IPS DF 6.9 (cell line): ENCODE data around the gene DPH7.
"Not testable (repeated sequence)": the region's sequence is repeated elsewhere in the genome, so short reads cannot be mapped to it uniquely, and the experiment has no call there.

Source experiments
- DNase-seq: peaks from one replicate; pipeline ENCODE4 v3.0.0-alpha.2; 2013; ENCODE audit warnings: low read depth, low spot score
- H3K27ac ChIP-seq: one replicate; pipeline ENCODE4 v1.5.1; 2013; ENCODE audit warnings: low read length, control low read depth
- H3K27me3 ChIP-seq: 2 replicates; pipeline ENCODE4 v1.6.1; 2013; ENCODE audit warnings: mild to moderate bottlenecking, low read length; ENCODE audit not compliant: control insufficient read depth, insufficient read depth
- H3K36me3 ChIP-seq: 2 replicates; pipeline ENCODE4 v1.6.1; 2013; ENCODE audit warnings: low read length; ENCODE audit not compliant: control insufficient read depth, insufficient read depth
- H3K4me1 ChIP-seq: 2 replicates; pipeline ENCODE4 v1.6.1; 2013; ENCODE audit warnings: low read length; ENCODE audit not compliant: control insufficient read depth, insufficient read depth
- H3K4me3 ChIP-seq: 2 replicates; pipeline ENCODE4 v1.5.1; 2013; ENCODE audit warnings: mild to moderate bottlenecking, low read length
- H3K9me3 ChIP-seq: 2 replicates; pipeline ENCODE4 v1.6.1; 2013; ENCODE audit warnings: low read length, inconsistent platforms; ENCODE audit not compliant: control insufficient read depth, insufficient read depth
- WGBS: extraction: QIAGEN DNeasy Blood & Tissue Kit; methylation state at CpG from one replicate; pipeline ENCODE4 v1.1.7; 2013; ENCODE audit warnings: mixed read lengths, missing lambda C conversion rate; ENCODE audit not compliant: insufficient read length, insufficient coverage; 5-methylcytosine and 5-hydroxymethylcytosine counted together

Gene DPH7

GRCh38 chr9:137564817-137565411, 13.8 kb downstream of the DPH7 start:
- Histone ChIP-seq H3K4me3 (no peak overlapping the region), H3K4me1 (no peaks in the 10 kb centered on the region), H3K36me3 (peaks cover 14% of the 10 kb centered on the region), H3K27ac (no peak overlapping the region), H3K9me3 (no peaks in the 10 kb centered on the region), H3K27me3 (no peaks in the 10 kb centered on the region)
- no peak for DNase-seq
- no CpG with 5 or more reads among the region's 18 CpGs for WGBS

DNA sequence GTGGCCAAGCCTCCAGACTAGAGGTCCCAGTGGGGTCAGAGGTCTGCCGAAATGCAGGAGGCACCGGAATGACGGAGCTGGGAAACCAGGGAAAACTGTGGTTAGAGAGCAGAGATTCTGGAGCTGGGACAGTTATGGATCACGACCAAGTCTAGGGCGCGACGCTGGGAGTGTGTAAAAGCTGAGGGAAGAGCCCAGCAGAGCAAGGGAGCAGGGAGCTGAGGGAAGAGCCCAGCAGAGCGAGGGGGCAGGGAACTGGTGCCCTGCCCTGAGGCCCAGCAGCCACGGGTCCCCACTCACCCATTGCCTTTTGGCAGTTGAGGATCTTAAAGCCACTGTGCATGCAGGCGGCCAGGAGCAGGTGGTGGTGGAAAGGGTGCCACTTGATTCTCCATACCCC, 14.6 kb downstream of the DPH7 start:
- Histone ChIP-seq H3K9me3 (no peaks in the 10 kb centered on the region), H3K4me3 (no peak overlapping the region), H3K36me3 (peaks cover 14% of the 10 kb centered on the region), H3K4me1 (no peaks in the 10 kb centered on the region), H3K27ac (no peak overlapping the region), H3K27me3 (no peaks in the 10 kb centered on the region)
- DNase-seq = no peak
- WGBS = no CpG with 5 or more reads among the region's 10 CpGs

DNA sequence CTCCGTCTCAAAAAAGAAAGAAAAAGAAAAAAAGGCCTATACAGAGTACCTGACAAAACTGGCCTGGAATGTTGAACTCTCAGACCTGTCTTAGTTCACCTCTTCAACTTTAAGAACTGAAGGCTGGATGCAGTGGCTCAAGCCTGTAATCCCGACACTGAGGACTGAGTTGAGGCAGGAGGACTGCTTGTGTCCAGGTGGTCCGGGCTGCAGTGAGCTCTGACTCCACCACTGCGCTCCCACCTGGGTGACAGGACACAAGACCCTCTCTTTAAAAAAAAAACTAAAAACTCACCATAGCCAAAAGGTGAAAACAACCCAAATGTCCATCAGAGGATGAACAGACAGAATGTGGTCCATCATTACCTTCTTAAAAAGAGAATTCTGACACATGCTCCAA, 20.6 kb downstream of the DPH7 start:
- no peak for DNase-seq
- H3K4me3 ChIP-seq = no peak overlapping the region
- WGBS = no CpG with 5 or more reads among the region's 4 CpGs
- H3K4me1 ChIP-seq = no peaks in the 10 kb centered on the region
- no peak overlapping the region for H3K27ac ChIP-seq
- H3K36me3 ChIP-seq = peaks cover 19% of the 10 kb centered on the region
- no peaks in the 10 kb centered on the region for H3K9me3 ChIP-seq
- H3K27me3 ChIP-seq = no peaks in the 10 kb centered on the region

DNA sequence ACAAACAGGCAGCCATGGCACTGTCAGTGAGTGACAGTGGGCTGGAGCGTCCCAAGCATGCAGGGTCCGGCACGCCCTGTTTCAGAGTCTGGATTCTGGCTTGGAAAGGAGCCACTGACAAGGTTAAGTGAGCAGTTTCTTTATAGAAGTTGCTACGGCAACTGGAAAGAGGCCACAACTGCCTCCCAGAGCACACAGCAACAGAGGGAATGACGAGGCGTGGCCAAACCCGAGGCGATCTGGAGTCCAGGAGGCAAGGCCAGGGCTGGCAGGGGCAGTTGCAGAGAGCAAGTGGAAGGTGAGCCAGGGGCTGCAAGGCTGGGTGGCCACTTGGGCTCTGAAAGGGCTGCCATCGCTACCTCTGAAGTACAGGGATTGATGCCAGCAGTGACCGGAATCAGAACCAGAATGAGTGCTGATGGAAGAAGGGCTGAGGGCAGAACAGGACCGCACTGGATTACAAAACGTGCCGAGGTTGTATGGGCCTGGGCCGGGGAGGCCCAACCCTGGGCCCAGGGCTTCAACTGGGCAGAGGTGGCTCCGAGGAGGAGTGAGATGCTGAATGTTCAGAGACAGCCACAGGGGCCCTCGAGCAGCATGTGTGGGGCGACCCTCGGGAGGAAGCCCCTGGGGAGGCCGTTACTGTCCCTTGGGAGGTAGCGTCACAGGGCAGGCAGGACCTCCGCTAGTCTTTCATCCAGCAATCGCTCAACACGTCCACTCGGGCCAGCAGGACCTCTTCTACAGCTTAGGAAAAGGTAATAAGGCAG, 22.5 kb downstream of the DPH7 start:
- Histone ChIP-seq H3K27ac (no peak overlapping the region), H3K4me1 (no peaks in the 10 kb centered on the region), H3K36me3 (peaks cover 19% of the 10 kb centered on the region), H3K4me3 (no peak overlapping the region), H3K27me3 (no peaks in the 10 kb centered on the region), H3K9me3 (no peaks in the 10 kb centered on the region)
- WGBS = no CpG with 5 or more reads among the region's 24 CpGs
- no peak for DNase-seq

DNA sequence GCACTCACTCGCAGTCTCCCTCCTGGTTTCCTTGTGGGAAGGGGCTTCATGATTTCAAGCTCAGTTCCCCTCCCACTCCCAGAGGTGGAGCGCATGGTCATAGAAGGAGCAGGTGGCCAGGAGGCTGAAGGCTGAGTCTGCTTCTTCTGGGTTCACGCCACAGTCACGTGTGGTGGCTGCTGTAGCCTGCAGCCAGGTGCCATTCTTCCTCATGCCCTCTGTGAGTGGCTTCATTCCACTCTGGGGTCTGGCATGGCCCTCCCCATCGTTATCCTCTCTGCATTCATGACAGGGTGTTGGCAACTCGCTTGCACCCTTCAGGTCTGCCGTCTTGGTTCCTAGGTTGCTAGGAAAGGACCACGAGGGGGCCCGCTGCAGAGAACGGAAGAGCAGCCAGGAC, 23.5 kb downstream of the DPH7 start:
- DNase-seq = no peak
- Histone ChIP-seq H3K4me1 (no peaks in the 10 kb centered on the region), H3K4me3 (no peak overlapping the region), H3K9me3 (no peaks in the 10 kb centered on the region), H3K27ac (no peak overlapping the region), H3K27me3 (no peaks in the 10 kb centered on the region), H3K36me3 (peaks cover 19% of the 10 kb centered on the region; the same call in 1 of the 2 replicates)
- WGBS = no CpG with 5 or more reads among the region's 10 CpGs

DNA sequence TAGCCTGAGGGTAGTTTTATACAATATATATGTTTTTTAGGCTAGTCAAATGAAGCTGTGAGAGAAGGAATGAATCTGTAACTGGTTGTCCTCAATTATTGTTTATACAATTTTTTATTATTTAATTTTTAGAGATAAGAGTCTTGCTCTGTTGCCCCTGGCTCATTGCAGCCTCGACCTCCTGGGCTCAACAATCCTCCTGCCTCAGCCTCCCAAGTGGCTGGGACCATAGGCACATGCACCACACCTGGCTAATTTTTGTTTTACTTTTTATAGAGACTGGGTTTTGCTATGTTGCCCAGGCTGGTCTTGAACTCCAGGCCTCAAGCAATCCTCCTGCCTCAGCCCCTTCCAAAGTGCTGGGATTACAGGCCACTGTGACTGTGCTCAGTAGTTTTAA, 24.4 kb downstream of the DPH7 start:
- WGBS = no CpG with 5 or more reads among the region's 1 CpG
- H3K36me3 ChIP-seq = peaks cover 19% of the 10 kb centered on the region; the same call in 1 of the 2 replicates
- no peaks in the 10 kb centered on the region for H3K27me3 ChIP-seq
- H3K9me3 ChIP-seq = no peaks in the 10 kb centered on the region
- no peaks in the 10 kb centered on the region for H3K4me1 ChIP-seq
- DNase-seq = no peak
- no peak overlapping the region for H3K4me3 ChIP-seq
- H3K27ac ChIP-seq = no peak overlapping the region

- not testable (repeated sequence) for H3K4me1 ChIP-seq
- no CpG with 5 or more reads among the region's 10 CpGs for WGBS
Observed at GRCh38 chr9:137553654-137554053, 25.1 kb downstream of the DPH7 start.

DNA sequence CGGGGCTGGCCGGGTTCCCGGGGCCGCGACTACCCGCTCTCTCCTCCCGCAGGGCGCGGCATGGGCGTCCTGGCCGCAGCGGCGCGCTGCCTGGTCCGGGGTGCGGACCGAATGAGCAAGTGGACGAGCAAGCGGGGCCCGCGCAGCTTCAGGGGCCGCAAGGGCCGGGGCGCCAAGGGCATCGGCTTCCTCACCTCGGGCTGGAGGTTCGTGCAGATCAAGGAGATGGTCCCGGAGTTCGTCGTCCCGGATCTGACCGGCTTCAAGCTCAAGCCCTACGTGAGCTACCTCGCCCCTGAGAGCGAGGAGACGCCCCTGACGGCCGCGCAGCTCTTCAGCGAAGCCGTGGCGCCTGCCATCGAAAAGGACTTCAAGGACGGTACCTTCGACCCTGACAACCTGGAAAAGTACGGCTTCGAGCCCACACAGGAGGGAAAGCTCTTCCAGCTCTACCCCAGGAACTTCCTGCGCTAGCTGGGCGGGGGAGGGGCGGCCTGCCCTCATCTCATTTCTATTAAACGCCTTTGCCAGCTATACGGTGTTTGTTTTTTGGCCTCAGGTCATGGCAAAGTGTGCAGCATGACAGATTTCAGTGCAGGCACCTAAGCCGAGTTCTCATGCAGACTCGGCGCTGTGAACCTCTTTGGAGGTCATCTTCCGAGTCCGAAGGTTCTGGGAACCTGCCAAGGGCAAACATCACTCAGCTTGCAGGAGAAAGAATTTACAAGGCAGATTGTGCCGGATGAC, 26.5 kb downstream of the DPH7 start:
- H3K27me3 ChIP-seq = no peaks in the 10 kb centered on the region
- WGBS = no CpG with 5 or more reads among the region's 58 CpGs
- no peaks in the 10 kb centered on the region for H3K9me3 ChIP-seq
- peaks cover 14% of the 10 kb centered on the region; the same call in 1 of the 2 replicates for H3K36me3 ChIP-seq
- H3K4me3 ChIP-seq = peak overlapping the region; percentile 72
- DNase-seq = no peak
- H3K4me1 ChIP-seq = no peaks in the 10 kb centered on the region
- H3K27ac ChIP-seq = no peak overlapping the region

More at GRCh38 chr9:137553654-137554053, 25.1 kb downstream of the DPH7 start:
- not testable (repeated sequence) for H3K27ac ChIP-seq, DNase-seq, H3K9me3 ChIP-seq, H3K27me3 ChIP-seq, H3K4me3 ChIP-seq
- peaks cover 19% of the 10 kb centered on the region; the same call in 1 of the 2 replicates for H3K36me3 ChIP-seq

- H3K27ac ChIP-seq = no peak within 1 kb of the TSS
- peak within 1 kb of the TSS; percentile 72 for H3K4me3 ChIP-seq
- no peaks in the 10 kb centered on the region for H3K27me3 ChIP-seq
- no CpG with 5 or more reads among the region's 106 CpGs for WGBS
- H3K4me1 ChIP-seq = no peaks in the 10 kb centered on the region
- peak; percentile 54 for DNase-seq
- H3K9me3 ChIP-seq = no peaks in the 10 kb centered on the region
- H3K36me3 ChIP-seq = peaks cover 12% of the 10 kb centered on the region; the same call in 1 of the 2 replicates
Observed at GRCh38 chr9:137551264-137552021, 27.3 kb downstream of the DPH7 start, which contains the start of gene MRPL41. MRPL41 (plus strand) TSS chr9:137551879; CDS start chr9:137552082, 203 bp downstream.

- WGBS = no CpG with 5 or more reads among the region's 17 CpGs
- not testable (repeated sequence) for H3K9me3 ChIP-seq
Observed at GRCh38 chr9:137550958-137551263, 27.8 kb downstream of the DPH7 start.

More at GRCh38 chr9:137550958-137551263, 27.8 kb downstream of the DPH7 start:
- H3K36me3 ChIP-seq, DNase-seq, H3K4me1 ChIP-seq, H3K27ac ChIP-seq, H3K27me3 ChIP-seq: not testable (repeated sequence)
- H3K4me3 ChIP-seq = peak overlapping the region; percentile 45; the same call in 1 of the 2 replicates
